ENCODE results near the gene LLGL1.

GRCh38 chr17:18267366-18267765, 41.9 kb downstream of the LLGL1 start:
- no peak for TF ChIP-seq CTCF (IDR thresholded peaks at IDR 0.05)
- TF ChIP-seq POLR2A (IDR thresholded peaks at IDR 0.05): no peak
- no peak for TF ChIP-seq EP300 (IDR thresholded peaks at IDR 0.05; ENCODE audit: low read depth)
- no peak for TF ChIP-seq POLR2AphosphoS5 (IDR thresholded peaks at IDR 0.05)

Data from transverse colon (tissue), 4 donors.